HepG2 (cell line): ENCODE measurements around the gene ZNF638. TPM values are rescaled to one million over a fixed set of nuclear protein-coding genes. Genes with fewer than 3 reads are reported as not detected.

ENCODE experiments used
- ATF3 ChIP-seq: sonication (generic); formaldehyde crosslinking; IDR thresholded peaks from 2 replicates; pipeline ENCODE4 v1.4.0; 2020; ENCODE audit warnings: missing genetic modification reagents
- ATF4 ChIP-seq, 2 experiments: fragments of 450-650 bp in 1 of 2; sonication (generic) in 1 of 2; formaldehyde crosslinking; IDR thresholded peaks; 2 replicates each; pipeline versions ENCODE4 v1.5.0 to v1.8.0; 2020 to 2022; ENCODE audit warnings: mild to moderate bottlenecking in 1 of 2, missing genetic modification reagents in 1 of 2
- ATF7-NPFF ChIP-seq: sonication (generic); formaldehyde crosslinking; IDR thresholded peaks from 2 replicates; pipeline ENCODE4 v1.8.1; 2023; ENCODE audit warnings: mild to moderate bottlenecking, low read depth, missing genetic modification reagents, moderate library complexity
- GTF2F1 ChIP-seq: fragments of 150-350 bp; IDR thresholded peaks from 2 replicates; pipeline ENCODE4 v1.6.1; 2014; ENCODE audit warnings: low read length
- MAFF ChIP-seq: IDR thresholded peaks from 2 replicates; pipeline ENCODE4 v1.6.1; 2011; ENCODE audit warnings: low read depth, low read length, improper control_type of control experiment
- PAWR ChIP-seq: sonication (generic); formaldehyde crosslinking; IDR thresholded peaks from 2 replicates; pipeline ENCODE4 v1.4.0; 2020; ENCODE audit warnings: missing genetic modification reagents, mild to moderate bottlenecking, borderline replicate concordance
- PHF5A ChIP-seq: IDR thresholded peaks from one replicate; pipeline ENCODE4 v1.6.1; 2018; ENCODE audit warnings: low read depth, missing genetic modification reagents; ENCODE audit not compliant: unreplicated experiment
- ZC3H4 ChIP-seq: sonication (generic); formaldehyde crosslinking; IDR thresholded peaks from 2 replicates; pipeline ENCODE4 v1.4.0; 2020; ENCODE audit warnings: missing genetic modification reagents, borderline replicate concordance
- ZNF101 ChIP-seq: sonication (generic); formaldehyde crosslinking; IDR thresholded peaks from 2 replicates; pipeline ENCODE4 v1.4.0; 2020; ENCODE audit warnings: mild to moderate bottlenecking, low read depth, missing genetic modification reagents, borderline replicate concordance
- ZNF12 ChIP-seq: sonication (generic); formaldehyde crosslinking; IDR thresholded peaks from 2 replicates; pipeline ENCODE4 v1.5.0; 2020; ENCODE audit warnings: missing genetic modification reagents
- ZNF230 ChIP-seq: sonication (generic); formaldehyde crosslinking; IDR thresholded peaks from 2 replicates; pipeline ENCODE4 v1.4.0; 2020; ENCODE audit warnings: mild to moderate bottlenecking, missing genetic modification reagents
- ZNF407 ChIP-seq: sonication (generic); formaldehyde crosslinking; IDR thresholded peaks from one replicate; pipeline ENCODE4 v1.5.1; 2020; ENCODE audit warnings: mild to moderate bottlenecking, missing genetic modification reagents; ENCODE audit errors: not compliant biosample characterization
- ZNF543 ChIP-seq: sonication (generic); formaldehyde crosslinking; IDR thresholded peaks from 2 replicates; pipeline ENCODE4 v1.4.0; 2020; ENCODE audit warnings: mild to moderate bottlenecking, missing genetic modification reagents
- ZNF841 ChIP-seq: sonication (generic); formaldehyde crosslinking; IDR thresholded peaks from 2 replicates; pipeline ENCODE4 v1.8.1; 2023; ENCODE audit warnings: missing genetic modification reagents, borderline replicate concordance
- ZNF878 ChIP-seq: sonication (generic); formaldehyde crosslinking; IDR thresholded peaks from 2 replicates; pipeline ENCODE4 v1.8.1; 2023; ENCODE audit warnings: mild to moderate bottlenecking, missing genetic modification reagents, moderate library complexity
- ZNF883 ChIP-seq: sonication (generic); formaldehyde crosslinking; IDR thresholded peaks from 2 replicates; pipeline ENCODE4 v1.5.1; 2020; ENCODE audit warnings: mild to moderate bottlenecking, missing genetic modification reagents; ENCODE audit errors: not compliant biosample characterization
- ZSCAN20 ChIP-seq: sonication (generic); formaldehyde crosslinking; IDR thresholded peaks from 2 replicates; pipeline ENCODE4 v1.4.0; 2020; ENCODE audit warnings: missing genetic modification reagents, mild to moderate bottlenecking, borderline replicate concordance
- ZSCAN29 ChIP-seq: sonication (generic); formaldehyde crosslinking; conservative IDR thresholded peaks from 2 replicates; pipeline ENCODE4 v1.4.0; 2020; ENCODE audit warnings: mild to moderate bottlenecking, missing genetic modification reagents
- ZSCAN9 ChIP-seq: IDR thresholded peaks from 2 replicates; pipeline ENCODE4 v1.6.1; 2016; ENCODE audit warnings: borderline replicate concordance
- polyA plus RNA-seq, 8 experiments: library from polyadenylated mRNA; depleted of rRNA in 3 of 8; stranded (reverse) in 7 of 8; unstranded in 1 of 8; fragments of >200 nt; fragmentation: Illumina TruSeq in 4 of 8; extraction: Trizol in 4 of 8; gene quantifications; 2 replicates each; pipeline versions ENCODE4 v1.2.1 to v1.2.3, GENCODE V29; 2011 to 2016; ENCODE audit warnings: low read depth in 4 of 8, missing spikeins in 1 of 8, mixed read lengths in 1 of 8; ENCODE audit not compliant: insufficient read depth in 1 of 8
- total RNA-seq, 5 experiments: library from RNA; depleted of rRNA; stranded (reverse); fragments of >200 nt; fragmentation: Illumina TruSeq; extraction: Trizol; gene quantifications; 2 replicates each; pipeline ENCODE4 v1.2.3, GENCODE V29; 2016; ENCODE audit warnings: low read depth in 1 of 5

ZNF638 gene
- total and polyA plus RNA-seq, 2 of the 13 experiments (the other 11 are each of a cell fraction or from before 2014, with no cell fraction given) = 92.7 to 144 TPM

GRCh38 chr2:71330585-71331330, 824 bp upstream of the ZNF638 start (continued):
- TF ChIP-seq ZNF407 (CRISPR knock-in tag) = no peak
- no peak for TF ChIP-seq ZSCAN20 (CRISPR knock-in tag)
- TF ChIP-seq PHF5A (CRISPR knock-in tag) = no peak
- no peak for TF ChIP-seq ZC3H4 (CRISPR knock-in tag)
- TF ChIP-seq ZNF543 (CRISPR knock-in tag) = 0 out of 2 replicates have a peak, but pooled peaks have one; percentile 36
- 0 out of 2 replicates have a peak, but pooled peaks have one; percentile 62 for TF ChIP-seq PAWR (CRISPR knock-in tag)
- TF ChIP-seq ZNF101 (CRISPR knock-in tag) = no peak
- no peak for TF ChIP-seq ZSCAN29 (CRISPR knock-in tag)
- no peak for TF ChIP-seq MAFF
- 0 out of 4 replicates have a peak, but pooled peaks of 1 of the 2 experiments have one; percentile 21 for TF ChIP-seq ATF4 (CRISPR knock-in tag; IDR thresholded peaks at IDR 0.05)
- TF ChIP-seq ZNF12 (CRISPR knock-in tag) = no peak
- TF ChIP-seq GTF2F1 = no peak
- TF ChIP-seq ZNF230 = no peak
- no peak for TF ChIP-seq ZSCAN9 (CRISPR knock-in tag)
- TF ChIP-seq ZNF883 (CRISPR knock-in tag) = no peak
- TF ChIP-seq ZNF841 = no peak
- TF ChIP-seq ATF7-NPFF (CRISPR knock-in tag) = no peak
- no peak for TF ChIP-seq ATF3 (CRISPR knock-in tag)
- no peak for TF ChIP-seq ZNF878 (CRISPR knock-in tag)
